HG02943 (cell line): Measurements from ENCODE around the gene CCDC73.
"Not testable (repeated sequence)": the region's sequence is repeated elsewhere in the genome, so short reads cannot be mapped to it uniquely, and the experiment has no call there.

Source experiments
- ATAC-seq: cut with Tn5 transposase; IDR thresholded peaks from one replicate; pipeline ENCODE4 v1.9.1; 2021; ENCODE audit warnings: mild to moderate bottlenecking, low read depth, moderate library complexity; ENCODE audit not compliant: unreplicated experiment

Gene CCDC73

DNA sequence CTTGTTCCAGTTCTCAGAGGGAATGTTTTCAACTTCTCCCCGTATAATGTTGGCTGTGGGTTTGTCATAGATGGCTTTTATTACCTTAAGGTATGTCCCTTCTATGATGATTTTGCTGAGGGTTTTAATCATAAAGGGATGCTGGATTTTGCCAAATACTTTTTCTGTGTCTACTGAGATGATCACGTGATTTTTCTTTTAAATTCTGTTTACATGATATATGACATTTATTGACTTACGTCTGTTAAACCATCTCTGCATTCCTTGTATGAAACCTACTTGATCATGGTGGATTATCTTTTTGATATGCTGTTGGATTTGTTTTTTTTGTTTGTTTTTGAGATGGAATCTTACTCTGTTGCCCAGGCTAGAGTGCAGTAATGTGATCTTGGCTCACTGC is 85.5 kb downstream of the CCDC73 start:
- not testable (repeated sequence) for ATAC-seq

DNA sequence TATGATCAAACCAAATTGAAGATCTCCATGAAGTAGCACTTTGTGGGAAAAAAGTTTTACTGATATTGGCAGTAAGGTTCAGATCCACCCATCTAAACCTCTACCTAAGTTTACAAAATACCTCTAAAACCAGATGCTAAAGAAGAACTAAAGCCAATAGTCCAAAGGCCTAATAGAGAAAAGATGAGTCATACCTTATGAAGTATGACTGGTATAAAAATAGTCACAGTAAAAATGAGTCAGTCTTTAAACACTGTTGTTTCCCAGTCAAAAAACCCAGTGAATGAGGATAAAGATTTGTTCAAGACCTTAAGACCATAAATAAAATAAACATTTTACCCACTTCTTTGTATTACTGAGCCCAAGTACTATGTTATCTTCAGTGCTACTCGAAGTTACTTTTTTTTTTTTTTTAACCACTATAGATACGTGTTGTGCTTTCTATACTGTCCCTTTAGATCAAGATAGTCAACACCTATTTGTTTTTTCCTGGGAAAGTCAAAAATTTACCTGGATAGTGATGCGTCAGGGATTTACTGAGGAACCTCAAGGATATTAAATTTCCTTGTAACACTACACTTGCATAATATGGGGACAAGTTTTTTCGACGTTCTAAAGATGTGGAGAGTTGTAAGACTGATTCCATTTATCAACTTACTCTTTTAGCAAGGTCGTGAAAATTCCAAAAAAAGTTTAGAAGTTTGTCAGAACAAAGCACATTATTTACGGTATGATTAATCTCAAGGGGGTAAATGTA is 87.3 kb downstream of the CCDC73 start:
- no peak for ATAC-seq

DNA sequence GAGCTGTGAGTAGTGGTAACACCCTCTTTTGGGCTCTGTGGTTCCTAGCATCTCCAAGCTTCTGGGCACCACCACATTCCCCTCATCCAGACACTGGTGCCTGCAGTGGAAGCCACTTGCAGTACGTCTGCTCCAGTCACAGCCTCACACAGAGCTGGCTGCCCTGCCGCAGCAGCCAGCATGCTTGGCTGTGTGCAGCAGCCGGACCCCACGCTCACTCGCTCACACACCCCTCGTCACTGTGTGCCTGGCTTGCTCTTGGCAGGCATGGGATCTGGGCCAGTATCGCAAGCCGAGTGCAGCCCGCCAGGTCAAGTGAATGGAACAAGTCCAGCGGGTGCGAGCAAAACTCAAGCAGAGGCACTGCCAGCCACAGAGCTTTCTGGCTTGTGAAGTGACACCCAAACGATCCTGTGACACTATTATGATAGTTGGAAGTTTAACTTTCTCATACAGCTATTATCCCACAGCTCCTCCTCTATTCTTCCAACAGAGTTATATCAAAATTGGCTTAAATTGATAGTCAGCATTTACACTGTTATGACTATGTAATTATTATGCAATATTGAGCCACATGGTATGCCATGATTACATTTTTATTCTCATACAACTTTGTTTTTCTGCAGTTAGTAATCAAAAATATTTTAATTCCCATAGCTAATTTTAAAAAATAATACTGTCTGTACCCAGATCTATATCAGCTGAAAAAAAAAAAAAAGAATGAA is 89.0 kb downstream of the CCDC73 start:
- ATAC-seq = no peak

DNA sequence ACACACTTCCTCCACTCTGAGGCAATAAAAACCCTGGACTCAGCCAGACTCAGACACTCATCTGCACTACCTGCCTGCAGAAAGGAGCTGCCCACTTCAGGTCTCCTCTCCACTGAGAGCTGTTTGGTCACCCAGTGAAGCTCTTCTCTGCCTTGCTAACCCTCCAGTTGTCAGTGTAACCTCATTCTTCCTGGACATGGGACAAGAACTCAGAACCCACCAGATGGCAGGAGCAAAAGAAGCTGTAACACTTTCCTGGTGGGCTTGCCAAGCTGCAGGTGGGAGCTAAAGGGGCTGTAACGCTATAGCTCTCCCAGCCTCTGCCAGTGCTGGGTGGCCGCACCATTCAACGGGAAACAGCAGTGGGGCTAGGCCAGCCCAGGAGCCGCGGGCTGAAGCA is 89.7 kb downstream of the CCDC73 start:
- no peak for ATAC-seq

DNA sequence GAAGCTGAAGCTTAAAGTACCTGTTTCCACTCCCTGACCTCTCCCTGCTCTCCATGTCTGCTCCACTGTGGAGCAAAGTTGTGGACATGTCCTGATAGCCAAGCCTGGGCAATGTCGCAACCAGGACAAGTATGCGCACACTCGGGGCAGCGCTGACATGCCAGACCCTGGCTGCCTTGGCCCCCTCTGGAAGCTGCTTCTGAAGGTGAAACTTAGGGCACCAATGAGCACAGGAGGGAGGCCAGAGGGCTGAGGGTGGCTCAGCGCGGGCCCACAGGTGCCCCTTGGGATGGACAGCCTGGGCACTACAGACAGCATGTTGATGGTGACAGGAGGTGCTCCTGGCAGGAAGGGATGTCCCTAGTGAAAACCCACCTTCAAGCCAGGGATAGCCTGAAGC is 90.2 kb downstream of the CCDC73 start:
- no peak for ATAC-seq

DNA sequence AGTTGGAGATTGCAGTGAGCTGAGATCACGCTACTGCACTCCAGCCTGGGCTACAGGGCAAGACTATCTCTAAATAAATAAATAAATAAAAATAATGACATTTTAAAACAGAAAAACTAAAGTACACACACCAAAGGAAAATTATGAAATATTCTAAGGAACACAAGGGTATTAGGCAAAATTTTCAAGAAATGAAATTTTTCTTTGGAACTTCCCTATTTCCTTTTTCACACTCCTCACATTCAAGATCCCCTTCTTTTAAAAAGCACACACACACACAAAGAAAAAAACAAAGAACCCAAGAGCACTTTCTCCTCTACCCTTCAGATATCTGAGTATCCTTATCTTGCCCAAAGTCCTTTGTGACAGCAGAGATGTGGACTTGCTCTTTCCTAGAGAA is 92.8 kb downstream of the CCDC73 start:
- no peak for ATAC-seq

DNA sequence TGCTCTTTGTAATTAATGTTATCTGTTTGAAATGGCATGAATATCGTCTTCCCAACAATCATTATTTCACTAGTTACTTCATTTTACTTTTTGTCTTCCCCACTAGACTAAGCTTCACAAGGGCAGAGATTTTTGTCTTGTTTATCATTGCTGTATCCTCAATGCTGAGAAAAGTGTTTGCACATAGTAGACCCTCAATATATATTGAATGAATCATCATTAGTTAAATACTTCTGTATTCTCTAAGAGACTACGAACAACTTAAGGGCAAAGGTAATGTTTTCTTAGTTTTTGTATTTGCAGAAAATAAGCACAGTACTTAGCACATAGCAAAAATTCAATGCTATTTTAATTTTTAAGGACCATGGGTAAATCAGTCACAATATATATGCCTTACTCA is 95.9 kb downstream of the CCDC73 start:
- no peak for ATAC-seq

DNA sequence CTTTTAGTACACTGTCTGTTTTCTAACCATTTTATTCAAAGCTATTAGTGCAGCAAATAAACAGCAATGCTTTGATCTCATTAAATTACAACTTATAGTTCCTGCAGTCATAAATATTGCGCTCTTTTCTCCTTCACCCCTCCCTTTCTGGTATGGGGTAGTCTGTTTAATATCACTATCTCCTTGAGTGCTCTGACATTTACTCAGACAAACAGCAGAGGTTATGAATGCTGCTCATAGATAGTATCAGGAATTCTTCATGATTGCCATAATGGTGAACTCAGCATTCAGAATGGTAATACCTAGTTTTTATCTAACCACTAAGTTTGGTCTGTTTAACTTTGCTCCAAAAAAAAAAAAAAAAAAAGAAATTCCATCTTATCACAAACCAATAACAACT is 123.4 kb downstream of the CCDC73 start:
- no peak for ATAC-seq

DNA sequence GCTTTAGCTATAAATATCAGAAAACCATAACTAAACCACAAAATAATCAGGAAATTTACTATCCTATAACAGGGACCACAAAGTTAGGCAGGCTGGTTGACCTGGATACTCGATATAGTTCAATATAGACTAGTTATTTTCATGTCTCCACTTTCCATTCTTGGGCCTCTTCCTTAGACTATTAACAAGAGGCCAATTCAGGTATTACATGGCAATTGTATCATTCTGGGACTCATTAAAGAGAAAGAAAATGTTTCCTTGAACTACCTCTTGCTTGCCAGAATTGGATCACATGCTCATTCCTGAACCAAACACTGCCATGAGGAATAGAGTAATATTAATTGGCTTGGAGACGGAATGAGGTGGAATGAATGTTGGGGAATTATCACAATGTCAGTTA is 134.8 kb downstream of the CCDC73 start:
- no peak for ATAC-seq

DNA sequence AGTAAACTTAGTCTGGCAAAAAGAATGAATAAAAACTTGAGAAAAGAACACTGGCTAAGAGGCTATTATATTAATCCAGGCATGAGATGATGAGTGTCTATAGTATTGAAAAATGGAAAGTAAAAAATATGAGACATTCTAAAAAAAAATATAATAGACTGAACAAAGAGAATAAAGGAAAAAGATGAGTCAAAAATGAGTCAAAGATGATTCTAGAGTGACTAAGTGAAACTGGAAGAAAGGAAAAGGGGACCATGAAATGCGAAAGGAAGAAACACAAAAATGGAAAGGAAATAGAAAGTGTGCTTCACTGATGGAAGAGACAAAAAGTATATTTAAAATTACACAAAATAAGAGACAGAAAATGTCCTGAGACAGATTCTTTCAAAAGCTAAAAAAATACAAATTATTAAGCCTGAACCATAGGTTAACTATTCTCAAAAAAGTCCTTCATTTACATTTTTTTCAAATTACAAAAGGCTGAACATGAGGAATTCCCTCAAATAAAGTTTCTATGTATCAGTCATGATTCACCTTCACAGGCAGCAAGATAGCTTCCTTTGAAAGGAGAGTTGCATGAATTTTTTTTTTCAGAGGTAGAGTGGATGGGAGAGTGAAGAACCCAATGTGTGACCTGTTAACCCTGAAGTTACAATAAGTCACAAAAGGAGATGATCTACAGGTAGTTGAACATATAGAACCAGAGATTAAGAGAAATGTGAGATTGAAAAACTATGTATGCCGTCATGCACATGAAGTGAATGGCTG is 135.6 kb downstream of the CCDC73 start:
- no peak for ATAC-seq

DNA sequence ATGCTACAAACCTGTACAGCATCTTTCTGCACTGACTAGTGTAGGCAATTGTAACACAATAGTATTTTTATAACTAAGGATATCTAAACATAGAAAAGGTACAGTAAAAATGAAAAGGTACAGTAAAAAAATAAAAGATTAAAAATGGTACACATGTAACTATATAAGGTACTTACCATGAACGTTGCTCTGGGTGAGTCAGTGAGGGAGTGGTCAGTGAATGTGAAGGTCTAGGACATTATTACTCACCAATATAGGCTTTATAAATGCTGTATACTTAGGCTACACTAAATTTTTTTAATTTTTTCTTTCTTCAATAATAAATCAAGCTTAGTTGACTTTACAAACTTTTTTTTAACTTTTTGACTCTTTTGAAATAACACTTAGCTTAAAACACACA is 150.9 kb downstream of the CCDC73 start:
- ATAC-seq = no peak

DNA sequence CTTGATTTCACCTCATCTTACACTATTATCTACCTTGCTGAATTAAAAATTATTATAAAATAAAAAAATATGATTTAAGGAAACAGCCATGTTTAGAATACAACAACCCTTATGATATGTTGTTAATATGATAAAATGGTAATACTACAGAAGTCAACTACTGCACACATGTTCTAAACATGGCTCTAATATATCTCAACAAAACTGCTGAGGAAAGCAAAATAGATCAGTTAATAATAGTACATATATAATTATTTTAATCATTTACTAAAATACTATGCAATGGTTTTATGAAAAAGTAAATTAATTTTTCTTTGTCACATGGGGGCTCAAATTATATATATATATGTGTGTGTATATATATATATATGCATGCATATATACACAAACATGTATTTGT is 153.1 kb downstream of the CCDC73 start:
- no peak for ATAC-seq

DNA sequence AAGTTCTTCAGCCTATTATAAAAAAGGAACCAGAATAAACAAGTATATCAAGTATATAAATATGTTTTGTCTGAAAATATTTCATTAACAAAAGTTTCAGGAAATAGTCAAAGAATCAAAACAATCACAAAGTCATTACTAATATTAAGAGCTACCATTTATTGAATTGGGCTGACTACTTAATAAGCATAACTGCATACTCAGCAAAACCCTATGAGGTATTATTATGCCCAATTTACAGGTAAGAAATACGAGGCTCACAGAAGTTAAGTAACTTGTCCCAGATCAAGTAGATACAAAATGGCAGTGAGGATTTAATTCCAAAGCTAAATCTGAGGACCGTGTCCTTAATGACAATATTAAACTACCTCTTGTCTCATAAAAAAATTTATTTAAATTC is 158.6 kb downstream of the CCDC73 start:
- ATAC-seq = no peak

DNA sequence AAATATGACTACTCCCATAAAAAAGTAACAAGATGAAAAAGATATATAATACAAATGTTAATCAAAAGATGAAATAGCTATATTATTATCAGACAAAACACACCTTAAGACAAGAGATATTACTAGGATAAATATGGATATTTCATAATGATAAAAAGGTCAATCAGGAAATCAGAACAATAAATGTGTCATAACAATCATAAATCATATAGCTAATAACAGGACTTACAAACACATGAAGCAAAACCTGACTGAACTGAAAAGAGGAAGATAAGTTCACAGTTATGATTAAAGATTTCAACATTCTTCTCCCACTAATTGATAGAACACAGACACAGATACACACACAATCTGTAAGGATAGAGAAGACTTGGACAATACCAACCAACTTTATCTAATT is 163.6 kb downstream of the CCDC73 start:
- ATAC-seq = no peak

DNA sequence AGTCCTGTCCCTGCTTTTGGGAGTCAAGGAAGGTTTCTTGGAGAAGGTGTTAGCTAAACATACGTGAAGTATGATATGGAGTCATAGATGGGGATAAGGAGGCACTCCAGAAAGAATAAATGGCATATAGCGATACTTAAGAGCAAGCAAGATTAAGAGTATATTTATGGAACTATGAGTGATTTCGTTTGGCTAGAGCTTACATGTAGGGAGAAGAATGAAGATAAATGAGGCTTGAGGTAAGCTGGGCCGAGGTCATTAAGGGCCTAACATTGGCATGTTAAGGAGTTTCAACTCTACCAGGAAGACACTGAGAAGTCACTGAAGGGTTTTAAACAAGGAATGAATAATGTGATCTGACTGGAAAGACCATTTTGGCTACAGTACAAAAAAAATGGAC is 177.6 kb downstream of the CCDC73 start:
- no peak for ATAC-seq

DNA sequence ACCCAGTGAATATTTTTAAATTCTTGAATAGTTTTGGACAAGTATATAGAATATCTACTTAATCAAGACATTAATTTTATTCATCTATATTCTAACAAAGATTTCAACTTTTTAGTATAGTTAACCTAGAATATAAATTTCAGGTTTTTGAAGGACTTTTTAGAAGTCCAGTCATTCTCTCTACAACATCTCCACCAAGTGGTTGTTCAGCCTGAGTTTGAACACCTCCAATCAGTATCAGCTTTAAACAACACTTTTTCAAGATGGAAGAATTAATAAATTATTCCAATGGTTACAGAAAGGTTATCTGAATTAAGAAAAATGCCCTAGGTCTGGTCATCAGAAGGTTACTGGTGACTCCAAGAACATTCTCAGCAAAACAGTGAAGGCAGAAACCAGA is 179.0 kb downstream of the CCDC73 start:
- no peak for ATAC-seq

DNA sequence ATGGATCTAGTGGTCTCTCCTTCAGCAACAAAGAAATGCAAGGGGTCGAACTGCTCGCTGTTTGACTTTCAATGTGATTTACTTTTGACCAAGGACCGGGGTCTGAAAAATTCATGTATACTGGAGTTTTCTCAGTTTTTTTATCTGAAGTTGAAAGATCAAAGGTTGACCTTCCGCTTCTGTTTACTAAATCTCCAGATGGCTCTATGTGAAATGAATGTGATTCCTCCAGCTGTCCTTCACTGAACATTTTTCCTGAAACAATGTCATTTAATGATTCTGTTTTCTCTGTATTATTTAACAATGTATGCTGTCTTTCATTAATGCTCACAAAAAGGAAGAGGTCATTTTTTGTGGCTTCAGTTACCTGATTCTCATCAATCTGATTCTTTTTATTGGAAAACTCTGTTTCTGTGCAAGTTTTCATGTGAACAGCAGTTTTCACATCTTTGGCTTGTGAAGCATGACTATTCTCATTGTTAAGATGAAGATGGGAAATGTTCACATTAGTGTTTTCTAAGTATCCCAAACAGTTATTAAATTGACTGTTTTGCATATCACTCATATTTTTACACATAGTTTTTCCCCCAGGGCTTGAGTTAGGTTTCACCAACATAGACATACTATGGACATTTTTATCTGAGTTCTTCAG is 180.8 kb downstream of the CCDC73 start:
- ATAC-seq = no peak

DNA sequence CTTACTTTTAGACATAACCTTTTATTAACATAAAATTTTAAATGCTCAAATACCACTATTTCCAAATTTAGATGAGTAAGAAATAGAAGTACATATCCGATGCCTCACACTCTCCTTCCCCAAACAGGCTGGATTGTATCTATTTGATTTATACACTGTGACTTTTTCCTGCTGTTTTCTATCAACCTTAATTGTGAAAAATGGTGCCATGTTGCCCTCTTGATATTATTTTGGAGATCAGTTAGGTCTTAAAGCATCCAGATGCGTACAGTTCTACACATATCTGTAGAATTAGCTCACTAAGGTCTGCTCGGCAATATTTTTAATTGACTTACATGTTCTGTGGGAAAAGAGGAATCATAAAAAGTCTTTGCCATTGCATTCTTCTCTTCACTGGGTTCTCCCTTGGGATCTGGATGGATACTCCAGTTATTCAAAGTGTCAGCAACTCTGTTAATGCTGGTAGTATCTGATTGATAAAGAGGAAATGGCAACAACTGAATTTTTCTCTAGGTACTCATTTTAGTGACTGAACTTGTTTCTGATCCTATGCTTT is 183.6 kb downstream of the CCDC73 start:
- no peak for ATAC-seq

DNA sequence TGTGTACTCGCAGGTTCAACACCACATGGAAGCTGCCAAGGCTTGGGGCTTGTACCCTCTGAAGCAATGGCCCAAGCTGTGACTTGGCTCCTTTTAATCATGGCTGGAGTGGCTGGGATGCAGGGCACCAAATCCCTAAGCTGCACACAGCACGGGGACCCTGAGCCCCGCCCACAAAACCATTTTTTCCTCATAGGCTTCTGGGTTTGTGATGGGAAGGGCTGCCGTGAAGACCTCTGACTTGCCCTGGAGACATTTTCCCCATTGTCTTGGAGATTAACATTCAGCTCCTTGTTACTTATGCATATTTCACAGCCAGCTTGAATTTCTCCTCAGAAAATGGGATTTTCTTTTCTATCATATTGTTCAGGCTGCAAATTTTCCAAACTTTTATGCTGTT is 185.6 kb downstream of the CCDC73 start:
- ATAC-seq = not testable (repeated sequence)

DNA sequence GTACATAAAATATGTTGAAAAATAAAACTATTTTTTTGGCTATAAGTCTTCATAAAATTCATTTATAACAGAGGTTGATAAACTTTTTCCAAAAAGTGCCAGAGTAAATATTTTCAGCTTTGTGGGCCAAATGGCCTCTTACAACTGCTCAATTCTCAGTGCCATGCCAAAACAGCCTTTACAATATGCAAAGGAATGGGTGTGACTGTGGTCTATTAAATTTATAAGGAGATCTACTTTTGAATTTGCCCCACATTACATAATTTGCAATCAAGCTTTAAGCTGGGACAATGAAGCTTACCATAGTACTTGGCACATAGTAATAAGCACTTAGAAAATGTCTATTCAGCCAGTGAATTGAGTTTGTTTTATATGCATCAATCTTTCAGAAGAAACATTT is 188.2 kb downstream of the CCDC73 start:
- ATAC-seq = no peak
